HCT116 (cell line): ENCODE data around the gene CNTN4. TPM values are rescaled to one million over a fixed set of nuclear protein-coding genes. Genes with fewer than 3 reads are reported as not detected.

Experiments used
- ATAC-seq: fragments of 200-7000 bp; cut with Tn5 transposase; 2 replicates; pipeline ENCODE4 v1.9.1; 2020; ENCODE audit warnings: mild to moderate bottlenecking, moderate library complexity
- BruUV-seq: library from RNA; stranded (reverse); fragments of 400-500 nt; replicated peaks from 2 replicates; lab custom pipeline; 2021; lab: Mats Ljungman, UMichigan
- CTCF ChIA-PET: fragments of 300-600 bp; sonication (Branson Sonifier 250); formaldehyde crosslinking; loops from one replicate; lab custom pipeline; 2021; ENCODE audit warnings: antibody characterized with exemption; lab: Charles Lee
- POLR2A ChIA-PET: fragments of 300-600, 350-600 bp; sonication (Branson Sonifier 250); formaldehyde crosslinking; loops from one replicate; lab custom pipeline; 2021; ENCODE audit warnings: antibody characterized with exemption; lab: Charles Lee
- RAD21 ChIA-PET, 2 experiments: fragments of 300-600 bp; sonication (Branson Sonifier 250); formaldehyde crosslinking; loops; one replicate each; lab custom pipeline; 2023; ENCODE audit warnings: low total read pairs in 2 of 2; ENCODE audit not compliant: uncharacterized antibody in 2 of 2, unreplicated experiment in 2 of 2, low non-redundant PET in 1 of 2; lab: Charles Lee
- DNase-seq: peaks from one replicate; pipeline ENCODE4 v3.0.0-alpha.2; 2010; ENCODE audit warnings: low read depth, low spot score
- H2AFZ ChIP-seq: fragments of 200-600 bp; shearing (Covaris generic), sonication (generic); 2 replicates; pipeline ENCODE4 v1.6.1; 2017; ENCODE audit warnings: low read depth, mixed run types, mixed read lengths, antibody characterized with exemption, low read length; ENCODE audit not compliant: poor library complexity, severe bottlenecking
- H3K27ac ChIP-seq: 2 replicates; pipeline ENCODE4 v1.5.1; 2012; ENCODE audit warnings: low read depth, low read length
- H3K27me3 ChIP-seq: fragments of 200-600 bp; sonication (generic); 2 replicates; pipeline ENCODE4 v1.6.1; 2016; ENCODE audit warnings: mixed run types, low read length, mixed read lengths; ENCODE audit not compliant: insufficient read depth
- H3K36me3 ChIP-seq, 2 experiments: fragments of 200-500 bp in 1 of 2; fragments of 200-600 bp in 1 of 2; sonication (Bioruptor generic) in 1 of 2; sonication (generic) in 1 of 2; 2 replicates each; pipeline versions ENCODE4 v1.5.1 to v1.6.1; 2014 to 2016; ENCODE audit warnings: low read length in 2 of 2, inconsistent platforms in 1 of 2, mixed read lengths in 1 of 2, mixed run types in 1 of 2; ENCODE audit not compliant: insufficient read depth in 2 of 2, control insufficient read depth in 1 of 2
- H3K4me1 ChIP-seq, 2 experiments: fragments of 200-600 bp in 1 of 2; sonication (generic) in 1 of 2; 2 replicates each; pipeline versions ENCODE4 v1.5.1 to v1.6.1; 2012 to 2017; ENCODE audit warnings: low read length in 2 of 2, inconsistent platforms in 1 of 2, mild to moderate bottlenecking in 1 of 2, mixed read lengths in 1 of 2, mixed run types in 1 of 2, moderate library complexity in 1 of 2; ENCODE audit not compliant: insufficient read depth in 2 of 2, control insufficient read depth in 1 of 2
- H3K4me2 ChIP-seq: fragments of 200-600 bp; sonication (generic); 2 replicates; pipeline ENCODE4 v1.6.1; 2017; ENCODE audit warnings: mixed run types, low read length, mixed read lengths
- H3K4me3 ChIP-seq, 2 experiments: fragments of 200-600 bp in 1 of 2; sonication (generic) in 1 of 2; replicated peaks in 1 of 2; 2 replicates each; pipeline ENCODE4 v1.5.1; 2011 to 2016; ENCODE audit warnings: low read length in 2 of 2, control low read depth in 1 of 2, low read depth in 1 of 2, mild to moderate bottlenecking in 1 of 2, mixed read lengths in 1 of 2, mixed run types in 1 of 2
- H3K79me2 ChIP-seq: fragments of 200-600 bp; sonication (generic); 2 replicates; pipeline ENCODE4 v1.6.1; 2017; ENCODE audit warnings: mild to moderate bottlenecking, mixed run types, low read length, moderate library complexity, mixed read lengths; ENCODE audit not compliant: insufficient read depth
- H3K9ac ChIP-seq: fragments of 200-600 bp; sonication (generic); 2 replicates; pipeline ENCODE4 v1.6.1; 2016; ENCODE audit warnings: low read length, mixed read lengths
- H3K9me2 ChIP-seq: fragments of 200-600 bp; sonication (generic), shearing (Covaris generic); 2 replicates; pipeline ENCODE4 v1.6.1; 2017; ENCODE audit warnings: mixed run types, mild to moderate bottlenecking, moderate library complexity; ENCODE audit not compliant: insufficient read depth
- H3K9me3 ChIP-seq, 2 experiments: fragments of 200-500 bp in 1 of 2; fragments of 200-600 bp in 1 of 2; sonication (Bioruptor generic) in 1 of 2; sonication (generic) in 1 of 2; 2 replicates each; pipeline ENCODE4 v1.6.1; 2014 to 2017; ENCODE audit warnings: low read length in 2 of 2, mixed read lengths in 2 of 2, inconsistent platforms in 1 of 2, low read depth in 1 of 2, mild to moderate bottlenecking in 1 of 2, mixed run types in 1 of 2, moderate library complexity in 1 of 2; ENCODE audit not compliant: control insufficient read depth in 1 of 2, insufficient read depth in 1 of 2
- H4K20me1 ChIP-seq: fragments of 200-600 bp; sonication (generic), shearing (Covaris generic); 2 replicates; pipeline ENCODE4 v1.6.1; 2017; ENCODE audit warnings: mixed run types, mild to moderate bottlenecking, moderate library complexity; ENCODE audit not compliant: insufficient read depth
- CEBPB ChIP-seq: IDR thresholded peaks from 2 replicates; pipeline ENCODE4 v1.6.1; 2012; ENCODE audit warnings: low read depth
- ELF1 ChIP-seq: IDR thresholded peaks from 2 replicates; pipeline ENCODE4 v1.6.1; 2012; ENCODE audit warnings: low read depth, borderline replicate concordance
- EZH2 ChIP-seq: fragments of 200-600 bp; sonication (generic); IDR thresholded peaks from 2 replicates; pipeline ENCODE4 v1.6.1; 2017; ENCODE audit warnings: antibody characterized with exemption, mixed run types
- EZH2phosphoT487 ChIP-seq: fragments of 200-600 bp; IDR thresholded peaks from 2 replicates; pipeline ENCODE4 v1.6.1; 2018; ENCODE audit warnings: antibody characterized with exemption, borderline replicate concordance
- POLR2AphosphoS5 ChIP-seq: IDR thresholded peaks from 2 replicates; pipeline ENCODE4 v1.6.1; 2011; ENCODE audit warnings: mild to moderate bottlenecking, low read depth, low read length, moderate library complexity
- SIN3A ChIP-seq: IDR thresholded peaks from 2 replicates; pipeline ENCODE4 v1.6.1; 2012; ENCODE audit warnings: low read depth
- TCF7L2 ChIP-seq: IDR thresholded peaks from 2 replicates; pipeline ENCODE4 v1.7.0; 2011; ENCODE audit warnings: borderline replicate concordance, inconsistent platforms; ENCODE audit not compliant: insufficient read depth, insufficient read length; ENCODE audit errors: extremely low read depth
- ZNF274 ChIP-seq: fragments of 200-500 bp; sonication (Bioruptor generic); IDR thresholded peaks from 2 replicates; pipeline ENCODE4 v1.6.1; 2014; ENCODE audit warnings: mild to moderate bottlenecking, low read depth, low read length, inconsistent platforms
- intact Hi-C: fragments of 100-400 bp; cut with micrococcal nuclease; formaldehyde crosslinking; loops from 2 replicates; pipeline ENCODE4 v1.10.0; 2022
- total RNA-seq: library from RNA; stranded (reverse); gene quantifications from one replicate; pipeline ENCODE4 v1.2.1, GENCODE V29; 2021; ENCODE audit not compliant: unreplicated experiment
- TF ChIP-seq, protein P1 (sequence below): IDR thresholded peaks from 2 replicates; pipeline ENCODE4 v1.6.1; 2012
- TF ChIP-seq, protein P2 (sequence below), 3 experiments: fragments of 200-600 bp in 1 of 3; sonication (generic) in 1 of 3; IDR thresholded peaks in 2 of 3; conservative IDR thresholded peaks in 1 of 3; 2 replicates each; pipeline ENCODE4 v1.5.1; 2012 to 2017; ENCODE audit warnings: low read depth in 2 of 3, low read length in 2 of 3, antibody characterized with exemption in 1 of 3, borderline replicate concordance in 1 of 3, control low read depth in 1 of 3, mild to moderate bottlenecking in 1 of 3, mixed read lengths in 1 of 3, mixed run types in 1 of 3, moderate library complexity in 1 of 3; ENCODE audit not compliant: insufficient read depth in 1 of 3
- TF ChIP-seq, protein P3 (sequence below): IDR thresholded peaks from 2 replicates; pipeline ENCODE4 v1.6.1; 2012
- TF ChIP-seq, protein P4 (sequence below): IDR thresholded peaks from 2 replicates; pipeline ENCODE4 v1.6.1; 2011; ENCODE audit warnings: mild to moderate bottlenecking, low read length, moderate library complexity; ENCODE audit not compliant: insufficient replicate concordance; ENCODE audit errors: extremely low read depth

The CNTN4 gene
- total RNA-seq, 1 experiment from 2014 or later, result not detected

DNA sequence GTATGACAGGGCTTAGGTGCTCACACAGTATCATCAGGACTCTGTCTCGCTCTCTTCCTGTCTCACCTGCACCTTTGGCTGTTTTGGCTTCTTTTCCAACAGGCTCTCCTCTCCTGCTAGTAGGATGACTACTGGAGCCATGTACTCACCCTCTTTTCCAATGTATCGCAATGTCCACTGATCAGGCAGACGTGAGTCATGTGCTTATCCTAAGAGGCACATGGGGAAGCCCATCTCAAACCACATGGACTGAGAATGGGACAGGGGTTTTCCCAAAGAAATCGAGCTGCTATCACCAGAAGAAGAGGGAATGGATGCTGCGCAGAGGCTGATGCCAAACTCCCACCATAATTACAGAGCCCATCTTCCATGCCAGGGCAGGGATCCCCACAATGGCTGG is 830.9 kb downstream of the CNTN4 start:
- no peaks in the 10 kb centered on the region for H3K27me3 ChIP-seq
- no peak overlapping the region for H3K27ac ChIP-seq
- H2AFZ ChIP-seq, result no peak overlapping the region
- DNase-seq, result no peak
- H3K4me3 ChIP-seq, result no peak overlapping the region
- no peak overlapping the region for H3K4me2 ChIP-seq
- ATAC-seq, result no peak
- H3K9ac ChIP-seq, result no peak overlapping the region
- H3K36me3 ChIP-seq, result no peaks in the 10 kb centered on the region
- POLR2A ChIA-PET, result no interaction called here
- H3K79me2 ChIP-seq, result no peaks in the 10 kb centered on the region
- no peaks in the 10 kb centered on the region for H4K20me1 ChIP-seq
- intact Hi-C loops, result no loop called here
- peaks cover 0 to 6% of the 10 kb centered on the region in 2 experiments; a peak in 1 of 4 replicates for H3K9me3 ChIP-seq
- CTCF ChIA-PET, result no interaction called here
- BruUV-seq, result no TSS peak
- TF ChIP-seq, protein P1, sequence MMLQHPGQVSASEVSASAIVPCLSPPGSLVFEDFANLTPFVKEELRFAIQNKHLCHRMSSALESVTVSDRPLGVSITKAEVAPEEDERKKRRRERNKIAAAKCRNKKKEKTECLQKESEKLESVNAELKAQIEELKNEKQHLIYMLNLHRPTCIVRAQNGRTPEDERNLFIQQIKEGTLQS, result no peak
- TF ChIP-seq EZH2 (no peak), SIN3A (no peak), ZNF274 (no peak), CEBPB (no peak), TCF7L2 (no peak), POLR2AphosphoS5 (no peak), ELF1 (no peak), EZH2phosphoT487 (no peak)
- TF ChIP-seq, protein P2, sequence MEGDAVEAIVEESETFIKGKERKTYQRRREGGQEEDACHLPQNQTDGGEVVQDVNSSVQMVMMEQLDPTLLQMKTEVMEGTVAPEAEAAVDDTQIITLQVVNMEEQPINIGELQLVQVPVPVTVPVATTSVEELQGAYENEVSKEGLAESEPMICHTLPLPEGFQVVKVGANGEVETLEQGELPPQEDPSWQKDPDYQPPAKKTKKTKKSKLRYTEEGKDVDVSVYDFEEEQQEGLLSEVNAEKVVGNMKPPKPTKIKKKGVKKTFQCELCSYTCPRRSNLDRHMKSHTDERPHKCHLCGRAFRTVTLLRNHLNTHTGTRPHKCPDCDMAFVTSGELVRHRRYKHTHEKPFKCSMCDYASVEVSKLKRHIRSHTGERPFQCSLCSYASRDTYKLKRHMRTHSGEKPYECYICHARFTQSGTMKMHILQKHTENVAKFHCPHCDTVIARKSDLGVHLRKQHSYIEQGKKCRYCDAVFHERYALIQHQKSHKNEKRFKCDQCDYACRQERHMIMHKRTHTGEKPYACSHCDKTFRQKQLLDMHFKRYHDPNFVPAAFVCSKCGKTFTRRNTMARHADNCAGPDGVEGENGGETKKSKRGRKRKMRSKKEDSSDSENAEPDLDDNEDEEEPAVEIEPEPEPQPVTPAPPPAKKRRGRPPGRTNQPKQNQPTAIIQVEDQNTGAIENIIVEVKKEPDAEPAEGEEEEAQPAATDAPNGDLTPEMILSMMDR (IDR thresholded peaks at IDR 0.05 in 2 of 3, conservative IDR thresholded peaks at IDR 0.05 in 1 of 3; ENCODE audit: borderline replicate concordance in 1 of 3, insufficient read depth in 1 of 3, low read depth in 2 of 3, low read length in 2 of 3), result no peak
- TF ChIP-seq, protein P3, sequence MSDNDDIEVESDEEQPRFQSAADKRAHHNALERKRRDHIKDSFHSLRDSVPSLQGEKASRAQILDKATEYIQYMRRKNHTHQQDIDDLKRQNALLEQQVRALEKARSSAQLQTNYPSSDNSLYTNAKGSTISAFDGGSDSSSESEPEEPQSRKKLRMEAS, result no peak
- TF ChIP-seq, protein P4, sequence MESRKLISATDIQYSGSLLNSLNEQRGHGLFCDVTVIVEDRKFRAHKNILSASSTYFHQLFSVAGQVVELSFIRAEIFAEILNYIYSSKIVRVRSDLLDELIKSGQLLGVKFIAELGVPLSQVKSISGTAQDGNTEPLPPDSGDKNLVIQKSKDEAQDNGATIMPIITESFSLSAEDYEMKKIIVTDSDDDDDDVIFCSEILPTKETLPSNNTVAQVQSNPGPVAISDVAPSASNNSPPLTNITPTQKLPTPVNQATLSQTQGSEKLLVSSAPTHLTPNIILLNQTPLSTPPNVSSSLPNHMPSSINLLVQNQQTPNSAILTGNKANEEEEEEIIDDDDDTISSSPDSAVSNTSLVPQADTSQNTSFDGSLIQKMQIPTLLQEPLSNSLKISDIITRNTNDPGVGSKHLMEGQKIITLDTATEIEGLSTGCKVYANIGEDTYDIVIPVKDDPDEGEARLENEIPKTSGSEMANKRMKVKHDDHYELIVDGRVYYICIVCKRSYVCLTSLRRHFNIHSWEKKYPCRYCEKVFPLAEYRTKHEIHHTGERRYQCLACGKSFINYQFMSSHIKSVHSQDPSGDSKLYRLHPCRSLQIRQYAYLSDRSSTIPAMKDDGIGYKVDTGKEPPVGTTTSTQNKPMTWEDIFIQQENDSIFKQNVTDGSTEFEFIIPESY, result no peak
- TF ChIP-seq, all 23 proteins: peak for 0
- no peaks in the 10 kb centered on the region for H3K9me2 ChIP-seq
- no peaks in the 10 kb centered on the region for H3K4me1 ChIP-seq
- RAD21 ChIA-PET, result no interaction called here
